SU-DHL-6 (cell line): ENCODE measurements around the gene EDA.

Experiments
- EZH2phosphoT487 ChIP-seq: fragments of 200-600 bp; sonication (generic), shearing (Covaris generic); conservative IDR thresholded peaks from 2 replicates; pipeline ENCODE4 v1.6.1; 2018; ENCODE audit warnings: mild to moderate bottlenecking, antibody characterized with exemption, low read length, moderate library complexity, mixed read lengths
- TF ChIP-seq, protein P1 (sequence below): fragments of 200-600 bp; sonication (generic); IDR thresholded peaks from one replicate; pipeline ENCODE4 v1.5.1; 2017; ENCODE audit warnings: antibody characterized with exemption, mild to moderate bottlenecking, low read length, moderate library complexity; ENCODE audit not compliant: insufficient read depth, poor library complexity, severe bottlenecking

DNA sequence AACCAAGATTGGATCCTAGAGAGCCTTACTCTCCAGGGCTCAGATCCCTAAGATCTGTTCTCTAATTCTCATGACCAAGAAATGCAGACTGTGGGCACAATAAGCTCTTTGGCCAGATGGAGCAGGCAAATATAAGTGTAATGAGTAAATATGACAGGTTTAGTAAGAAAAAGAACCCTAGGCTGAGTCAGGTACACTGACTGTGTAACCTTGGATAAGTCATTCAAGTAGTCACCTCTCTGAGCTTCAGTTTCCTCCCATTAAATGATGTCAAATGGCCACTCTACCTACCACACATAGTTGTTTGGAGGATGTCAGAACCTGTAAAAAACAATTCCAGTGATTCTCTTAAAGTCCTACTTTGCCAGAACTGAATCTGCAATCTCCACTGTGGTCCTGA lies 8.3 kb upstream of the EDA start:
- TF ChIP-seq, protein P1, sequence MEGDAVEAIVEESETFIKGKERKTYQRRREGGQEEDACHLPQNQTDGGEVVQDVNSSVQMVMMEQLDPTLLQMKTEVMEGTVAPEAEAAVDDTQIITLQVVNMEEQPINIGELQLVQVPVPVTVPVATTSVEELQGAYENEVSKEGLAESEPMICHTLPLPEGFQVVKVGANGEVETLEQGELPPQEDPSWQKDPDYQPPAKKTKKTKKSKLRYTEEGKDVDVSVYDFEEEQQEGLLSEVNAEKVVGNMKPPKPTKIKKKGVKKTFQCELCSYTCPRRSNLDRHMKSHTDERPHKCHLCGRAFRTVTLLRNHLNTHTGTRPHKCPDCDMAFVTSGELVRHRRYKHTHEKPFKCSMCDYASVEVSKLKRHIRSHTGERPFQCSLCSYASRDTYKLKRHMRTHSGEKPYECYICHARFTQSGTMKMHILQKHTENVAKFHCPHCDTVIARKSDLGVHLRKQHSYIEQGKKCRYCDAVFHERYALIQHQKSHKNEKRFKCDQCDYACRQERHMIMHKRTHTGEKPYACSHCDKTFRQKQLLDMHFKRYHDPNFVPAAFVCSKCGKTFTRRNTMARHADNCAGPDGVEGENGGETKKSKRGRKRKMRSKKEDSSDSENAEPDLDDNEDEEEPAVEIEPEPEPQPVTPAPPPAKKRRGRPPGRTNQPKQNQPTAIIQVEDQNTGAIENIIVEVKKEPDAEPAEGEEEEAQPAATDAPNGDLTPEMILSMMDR = no peak
- TF ChIP-seq EZH2phosphoT487 = no peak
